ENCODE results near the gene LIME1. TPM values are rescaled to one million over a fixed set of nuclear protein-coding genes. Genes with fewer than 3 reads are reported as not detected.
"Not testable (repeated sequence)": the region's sequence is repeated elsewhere in the genome, so short reads cannot be mapped to it uniquely, and the experiment has no call there.

LIME1 gene
- total and polyA plus RNA-seq, 7 donors = 1.7 to 5.1 (median 3.1) TPM

GRCh38 chr20:63709149-63709527 is 27.3 kb upstream of the LIME1 start:
- Histone ChIP-seq H3K27ac (no peak overlapping the region), H3K36me3 (ENCODE audit: insufficient read depth in 1 of 2, low read depth in 1 of 2) (peaks cover 3 to 73% of the 10 kb centered on the region in 2 donors), H3K4me3 (peak overlapping the region; percentile 97), H3K4me1 (peaks cover 16% of the 10 kb centered on the region), H3K9me3 (no peaks in the 10 kb centered on the region), H3K27me3 (ENCODE audit: insufficient read depth in 3 of 3, low read length in 2 of 3) (no peaks in the 10 kb centered on the region)
- TF ChIP-seq CTCF (IDR thresholded peaks at IDR 0.05) = no peak
- ATAC-seq (no peak), DNase-seq (no peak)
- 87 to 90% (median 89%) methylated on average over 17 of the region's 17 CpGs for whole genome bisulfite sequencing, 3 donors
- intact Hi-C loops (cut with DNase I) = loop anchor here in 1 of 2 donors (2.0 kb wide), 2 partner anchors 30 to 50 kb away; partner anchors contain the start of genes RTEL1 and SLC2A4RG

- TF ChIP-seq CTCF (IDR thresholded peaks at IDR 0.05) = no peak
- intact Hi-C loops (cut with DNase I) = no loop called here
- 81 to 89% (median 81%) methylated on average over 12 of the region's 12 CpGs for WGBS, 3 donors
- no peak overlapping the region for H3K27ac ChIP-seq
- ATAC-seq (no peak), DNase-seq (no peak)
- no peaks in the 10 kb centered on the region for H3K27me3 ChIP-seq (ENCODE audit: insufficient read depth in 3 of 3, low read length in 2 of 3)
- H3K4me3 ChIP-seq = no peak overlapping the region
- H3K9me3 ChIP-seq = no peaks in the 10 kb centered on the region
- H3K36me3 ChIP-seq (ENCODE audit: insufficient read depth in 1 of 2, low read depth in 1 of 2) = peaks cover 3 to 65% of the 10 kb centered on the region in 2 donors
- H3K4me1 ChIP-seq = peaks cover 15% of the 10 kb centered on the region
These were observed 25.3 kb upstream of the LIME1 start for GRCh38 chr20:63711085-63711645.

- H3K36me3 ChIP-seq (ENCODE audit: insufficient read depth in 1 of 2, low read depth in 1 of 2) = peaks cover 3 to 63% of the 10 kb centered on the region in 2 donors
- WGBS, 3 donors = 100% methylated on average over 1 of the region's 1 CpG
- H3K27me3 ChIP-seq (ENCODE audit: insufficient read depth in 3 of 3, low read length in 2 of 3) = no peaks in the 10 kb centered on the region
- no peak overlapping the region for H3K27ac ChIP-seq
- TF ChIP-seq CTCF (IDR thresholded peaks at IDR 0.05) = no peak
- no peak overlapping the region for H3K4me3 ChIP-seq
- DNase-seq (no peak), ATAC-seq (no peak)
- intact Hi-C loops (cut with DNase I) = no loop called here
- peaks cover 12% of the 10 kb centered on the region for H3K4me1 ChIP-seq
- H3K9me3 ChIP-seq = no peaks in the 10 kb centered on the region
These were observed 24.3 kb upstream of the LIME1 start for GRCh38 chr20:63712191-63712590.

- DNase-seq (no peak), ATAC-seq (no peak)
- Histone ChIP-seq H3K4me3 (no peak overlapping the region), H3K9me3 (peaks cover 6% of the 10 kb centered on the region), H3K27ac (no peak overlapping the region), H3K36me3 (ENCODE audit: insufficient read depth in 1 of 2, low read depth in 1 of 2) (peaks cover 3 to 76% of the 10 kb centered on the region in 2 donors), H3K4me1 (no peaks in the 10 kb centered on the region), H3K27me3 (ENCODE audit: insufficient read depth in 3 of 3, low read length in 2 of 3) (no peaks in the 10 kb centered on the region)
- intact Hi-C loops (cut with DNase I) = no loop called here
- no peak for TF ChIP-seq CTCF (IDR thresholded peaks at IDR 0.05)
- WGBS, 3 donors = 97 to 98% (median 98%) methylated on average over 5 of the region's 5 CpGs
These were observed 21.6 kb upstream of the LIME1 start for GRCh38 chr20:63714858-63715257.

GRCh38 chr20:63718996-63719395 is 17.5 kb upstream of the LIME1 start:
- no peak for TF ChIP-seq CTCF (IDR thresholded peaks at IDR 0.05)
- H3K4me1 ChIP-seq = no peaks in the 10 kb centered on the region
- peaks cover 0 to 54% of the 10 kb centered on the region in 2 donors for H3K36me3 ChIP-seq (ENCODE audit: insufficient read depth in 1 of 2, low read depth in 1 of 2)

GRCh38 chr20:63722967-63723622 is 13.4 kb upstream of the LIME1 start:
- H3K9me3 ChIP-seq; H3K4me1 ChIP-seq; H3K27ac ChIP-seq; intact Hi-C loops (cut with DNase I); DNase-seq; H3K4me3 ChIP-seq; ATAC-seq; H3K27me3 ChIP-seq (ENCODE audit: insufficient read depth in 3 of 3, low read length in 2 of 3): not testable (repeated sequence)
- WGBS, 3 donors = 53 to 62% (median 60%) methylated on average over 2 of the region's 2 CpGs
- peaks cover 0 to 29% of the 10 kb centered on the region in 2 donors for H3K36me3 ChIP-seq (ENCODE audit: insufficient read depth in 1 of 2, low read depth in 1 of 2)

More at GRCh38 chr20:63718996-63719395, 17.5 kb upstream of the LIME1 start:
- 99 to 100% (median 100%) methylated on average over 1 to 2 of the region's 2 CpGs for WGBS, 3 donors
- H3K4me3 ChIP-seq = no peak overlapping the region
- no peak for ATAC-seq
- peaks cover 6% of the 10 kb centered on the region for H3K9me3 ChIP-seq
- DNase-seq = no peak
- H3K27ac ChIP-seq = no peak overlapping the region
- H3K27me3 ChIP-seq (ENCODE audit: insufficient read depth in 3 of 3, low read length in 2 of 3) = no peaks in the 10 kb centered on the region
- intact Hi-C loops (cut with DNase I) = no loop called here
